K562 (cell line): ENCODE results near the gene FRMPD3. TPM values are rescaled to one million over a fixed set of nuclear protein-coding genes. Genes with fewer than 3 reads are reported as not detected.

Experiments used
- ATAC-seq: fragments of 200-7000 bp; cut with Tn5 transposase; 3 replicates; pipeline ENCODE4 v1.9.1; 2020; ENCODE audit warnings: moderate library complexity
- BruUV-seq: library from RNA; stranded (reverse); fragments of 400-500 nt; replicated peaks from 2 replicates; lab custom pipeline; 2021; lab: Mats Ljungman, UMichigan
- CTCF ChIA-PET: fragments of 300-600 bp; formaldehyde crosslinking; extraction: SDS; loops from one replicate; lab custom pipeline; 2021; ENCODE audit warnings: low intra/inter-chr PET ratio; lab: Yijun Ruan, JAX
- POLR2A ChIA-PET: fragments of 300-600, 350-650 bp; sonication (Branson Sonifier 250); formaldehyde crosslinking; extraction: SDS; loops from one replicate; lab custom pipeline; 2021; ENCODE audit warnings: antibody characterized with exemption, inconsistent platforms; lab: Yijun Ruan, JAX
- DNase-seq, 4 experiments: peaks; one replicate each; pipeline versions ENCODE4 v3.0.0 to v3.0.0-alpha.2; 2011 to 2018; ENCODE audit warnings: low spot score in 3 of 4, mixed read lengths in 3 of 4; ENCODE audit errors: extremely low read depth in 1 of 4
- FAIRE-seq: peaks from 2 replicates; lab custom pipeline; 2011; peaks lifted over from hg19 to GRCh38; lab: Jason Lieb, UNC
- H2AFZ ChIP-seq: 2 replicates; pipeline ENCODE4 v1.6.0; 2011; ENCODE audit warnings: low read depth, low read length, control low read depth, inconsistent platforms
- H3K27ac ChIP-seq: fragments of 200-600 bp; 3 replicates; pipeline ENCODE4 v1.8.0; 2011; ENCODE audit warnings: low read depth, mild to moderate bottlenecking, control low read depth, inconsistent platforms, low read length, moderate library complexity, mixed read lengths; ENCODE audit errors: extremely low read depth
- H3K27me3 ChIP-seq, 2 experiments: fragments of 300-600 bp in 1 of 2; 2 replicates in 1 of 2; 3 replicates in 1 of 2; pipeline versions ENCODE4 v1.6.0 to v1.8.0; 2011; ENCODE audit warnings: inconsistent platforms in 2 of 2, low read length in 2 of 2, mild to moderate bottlenecking in 1 of 2, mixed read lengths in 1 of 2, moderate library complexity in 1 of 2; ENCODE audit not compliant: control insufficient read depth in 2 of 2, insufficient read depth in 2 of 2
- H3K36me3 ChIP-seq: fragments of 300-600 bp; 3 replicates; pipeline ENCODE4 v1.8.0; 2011; ENCODE audit warnings: mild to moderate bottlenecking, low read length, inconsistent platforms; ENCODE audit not compliant: control insufficient read depth, insufficient read depth
- H3K4me1 ChIP-seq, 2 experiments: fragments of 200-600 bp in 1 of 2; replicated peaks in 1 of 2; 2 replicates in 1 of 2; 3 replicates in 1 of 2; pipeline versions ENCODE4 v1.5.1 to v1.8.0; 2011; ENCODE audit warnings: inconsistent platforms in 2 of 2, low read length in 2 of 2, mild to moderate bottlenecking in 1 of 2, mixed read lengths in 1 of 2, moderate library complexity in 1 of 2; ENCODE audit not compliant: control insufficient read depth in 2 of 2, insufficient read depth in 2 of 2
- H3K4me2 ChIP-seq: 2 replicates; pipeline ENCODE4 v1.6.1; 2011; ENCODE audit warnings: low read length, control low read depth, inconsistent platforms, mixed read lengths; ENCODE audit not compliant: insufficient read depth
- H3K4me3 ChIP-seq: fragments of 200-600 bp; sonication (generic), shearing (Covaris generic); 2 replicates; pipeline ENCODE4 v1.5.1; 2016; ENCODE audit warnings: control low read depth, inconsistent platforms
- H3K79me2 ChIP-seq: fragments of 200-600 bp; 3 replicates; pipeline ENCODE4 v1.8.0; 2011; ENCODE audit warnings: low read length, inconsistent platforms; ENCODE audit not compliant: control insufficient read depth, insufficient read depth
- H3K9ac ChIP-seq, 2 experiments: 2 replicates each; pipeline versions ENCODE4 v1.6.0 to v1.6.1; 2011; ENCODE audit warnings: low read depth in 2 of 2, low read length in 2 of 2, control low read depth in 1 of 2, inconsistent platforms in 1 of 2, mild to moderate bottlenecking in 1 of 2, mixed read lengths in 1 of 2; ENCODE audit not compliant: insufficient read depth in 1 of 2
- H3K9me1 ChIP-seq: one replicate; pipeline ENCODE4 v1.6.0; 2011; ENCODE audit warnings: inconsistent platforms, mild to moderate bottlenecking, low read length, moderate library complexity; ENCODE audit not compliant: control insufficient read depth, insufficient read depth
- H3K9me3 ChIP-seq: replicated peaks from 2 replicates; pipeline ENCODE4 v1.5.1; 2011; ENCODE audit warnings: low read depth, low read length, inconsistent platforms; ENCODE audit not compliant: control insufficient read depth, insufficient read depth
- H4K20me1 ChIP-seq: replicated peaks from 2 replicates; pipeline ENCODE4 v1.6.1; 2011; ENCODE audit warnings: low read length, inconsistent platforms, mixed read lengths; ENCODE audit not compliant: control insufficient read depth, insufficient read depth
- ARID2 ChIP-seq: fragments of 450-650 bp; IDR thresholded peaks from 2 replicates; pipeline ENCODE4 v1.6.1; 2017; ENCODE audit warnings: antibody characterized with exemption, mild to moderate bottlenecking
- GATAD2B ChIP-seq: fragments of 450-650 bp; IDR thresholded peaks from 2 replicates; pipeline ENCODE4 v1.6.1; 2017; ENCODE audit warnings: mild to moderate bottlenecking, borderline replicate concordance
- HBP1 ChIP-seq: fragments of 450-650 bp; formaldehyde crosslinking; IDR thresholded peaks from 2 replicates; pipeline ENCODE4 v1.4.0; 2022; ENCODE audit warnings: missing genetic modification characterization
- NCOA1 ChIP-seq: fragments of 450-650 bp; IDR thresholded peaks from 2 replicates; pipeline ENCODE4 v1.6.1; 2016; ENCODE audit warnings: low read depth
- OTX1 ChIP-seq: fragments of 450-650 bp; formaldehyde crosslinking; IDR thresholded peaks from 2 replicates; pipeline ENCODE4 v1.4.0; 2022; ENCODE audit warnings: mild to moderate bottlenecking
- ZNF212 ChIP-seq: fragments of 450-650 bp; formaldehyde crosslinking; IDR thresholded peaks from 2 replicates; pipeline ENCODE4 v1.4.0; 2020; ENCODE audit warnings: mild to moderate bottlenecking
- WGBS: fragments of 100-300 bp; shearing (Covaris generic); methylation state at CpG from one replicate; pipeline ENCODE4 v1.1.6; 2016; ENCODE audit warnings: low coverage, mixed read lengths; ENCODE audit not compliant: insufficient coverage; ENCODE audit errors: missing lambda C conversion rate; 5-methylcytosine and 5-hydroxymethylcytosine counted together
- in situ Hi-C: fragments of 300-500 bp; cut with MboI; formaldehyde crosslinking; loops from 4 replicates; pipeline ENCODE4 v1.15.0; 2018; ENCODE audit warnings: inconsistent platforms, mixed read lengths
- intact Hi-C: fragments of 100-400 bp; cut with micrococcal nuclease; formaldehyde crosslinking; loops from 2 replicates; pipeline ENCODE4 v1.14.2; 2022
- polyA plus RNA-seq, 8 experiments: library from polyadenylated mRNA; depleted of rRNA in 4 of 8; stranded (reverse) in 5 of 8; unstranded in 3 of 8; fragments of >200 nt; fragmentation: Nextera tagmentation in 2 of 8; fragmentation: Illumina TruSeq in 1 of 8; extraction: Ambion mirVana in 2 of 8; extraction: Trizol in 1 of 8; gene quantifications; 2 replicates each; pipeline versions ENCODE4 v1.2.1 to v1.2.3, GENCODE V29; 2011 to 2014; ENCODE audit warnings: inconsistent platforms in 1 of 8, missing spikeins in 1 of 8
- total RNA-seq, 7 experiments: library from RNA; depleted of rRNA in 6 of 7; stranded (reverse); fragments of >200 nt in 6 of 7; fragmentation: Illumina TruSeq in 2 of 7; extraction: Trizol in 2 of 7; gene quantifications; 2 replicates each; pipeline versions ENCODE4 v1.2.1 to v1.2.3, GENCODE V29; 2011 to 2021; ENCODE audit warnings: low replicate concordance in 1 of 7
- TF ChIP-seq, protein P1 (sequence below): sonication (generic); formaldehyde crosslinking; IDR thresholded peaks from 2 replicates; pipeline ENCODE4 v1.8.1; 2023; ENCODE audit warnings: mild to moderate bottlenecking, missing genetic modification reagents

Gene FRMPD3
- total and polyA plus RNA-seq, 9 of the 15 experiments (the other 6 are each of a cell fraction or from before 2014, with no cell fraction given), result not detected

DNA sequence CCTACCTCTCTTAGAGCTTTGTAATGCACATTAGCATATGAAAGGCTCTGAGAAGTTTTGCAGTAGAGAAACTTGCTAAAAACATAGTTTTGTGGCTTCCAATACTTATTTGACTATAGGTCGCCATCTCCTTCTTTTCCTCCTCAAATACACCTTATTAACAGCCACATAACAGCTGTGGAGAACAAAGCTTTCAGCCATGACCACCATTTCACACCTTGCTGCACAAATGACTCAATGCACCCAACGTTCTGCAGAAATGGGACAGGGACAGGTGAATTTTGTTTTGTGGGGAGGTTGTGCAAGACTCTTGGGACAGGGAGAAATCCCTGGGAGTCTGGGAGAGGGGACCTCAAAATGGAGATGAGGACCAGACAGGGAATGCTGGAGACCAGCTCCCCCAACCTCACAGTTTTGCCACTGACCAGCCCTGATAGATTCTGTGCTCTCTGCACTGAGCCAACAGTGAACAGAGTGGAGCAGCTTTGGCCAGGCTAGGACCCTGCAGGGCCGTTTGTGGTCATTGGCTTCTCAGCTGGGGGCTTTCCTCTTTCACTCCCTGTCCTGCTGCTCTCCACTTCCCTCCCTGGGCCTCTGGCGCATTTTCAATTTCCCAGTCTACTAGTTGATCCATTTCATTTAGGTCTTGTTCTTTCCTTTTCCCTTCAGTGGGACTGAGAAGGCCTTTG is 16.6 kb downstream of the FRMPD3 start:
- Histone ChIP-seq H3K9me3 (no peaks in the 10 kb centered on the region), H3K4me1 (no peaks in the 10 kb centered on the region), H3K9me1 (no peaks in the 10 kb centered on the region), H3K4me2 (no peak overlapping the region)
- intact Hi-C loops, result no loop called here
- no peak for ATAC-seq
- POLR2A ChIA-PET, result no interaction called here
- CTCF ChIA-PET, result no interaction called here
- no peak for TF ChIP-seq ZNF212 (CRISPR knock-in tag)
- TF ChIP-seq NCOA1, result no peak
- TF ChIP-seq HBP1 (CRISPR knock-in tag), result no peak
- no peak for TF ChIP-seq GATAD2B
- no peak for TF ChIP-seq ARID2
- TF ChIP-seq OTX1 (CRISPR knock-in tag), result no peak
- TF ChIP-seq, protein P1, sequence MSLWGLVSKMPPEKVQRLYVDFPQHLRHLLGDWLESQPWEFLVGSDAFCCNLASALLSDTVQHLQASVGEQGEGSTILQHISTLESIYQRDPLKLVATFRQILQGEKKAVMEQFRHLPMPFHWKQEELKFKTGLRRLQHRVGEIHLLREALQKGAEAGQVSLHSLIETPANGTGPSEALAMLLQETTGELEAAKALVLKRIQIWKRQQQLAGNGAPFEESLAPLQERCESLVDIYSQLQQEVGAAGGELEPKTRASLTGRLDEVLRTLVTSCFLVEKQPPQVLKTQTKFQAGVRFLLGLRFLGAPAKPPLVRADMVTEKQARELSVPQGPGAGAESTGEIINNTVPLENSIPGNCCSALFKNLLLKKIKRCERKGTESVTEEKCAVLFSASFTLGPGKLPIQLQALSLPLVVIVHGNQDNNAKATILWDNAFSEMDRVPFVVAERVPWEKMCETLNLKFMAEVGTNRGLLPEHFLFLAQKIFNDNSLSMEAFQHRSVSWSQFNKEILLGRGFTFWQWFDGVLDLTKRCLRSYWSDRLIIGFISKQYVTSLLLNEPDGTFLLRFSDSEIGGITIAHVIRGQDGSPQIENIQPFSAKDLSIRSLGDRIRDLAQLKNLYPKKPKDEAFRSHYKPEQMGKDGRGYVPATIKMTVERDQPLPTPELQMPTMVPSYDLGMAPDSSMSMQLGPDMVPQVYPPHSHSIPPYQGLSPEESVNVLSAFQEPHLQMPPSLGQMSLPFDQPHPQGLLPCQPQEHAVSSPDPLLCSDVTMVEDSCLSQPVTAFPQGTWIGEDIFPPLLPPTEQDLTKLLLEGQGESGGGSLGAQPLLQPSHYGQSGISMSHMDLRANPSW (CRISPR knock-in tag), result no peak
- TF ChIP-seq, all 486 proteins: peak for 0
- in situ Hi-C loops, result no loop called here
- BruUV-seq, result no TSS peak
- DNase-seq (no peak), FAIRE-seq (no peak)
- H3K27ac ChIP-seq, result no peak overlapping the region
- H3K4me3 ChIP-seq, result no peak overlapping the region
- H2AFZ ChIP-seq, result no peak overlapping the region
- H3K27me3 ChIP-seq, result no peaks in the 10 kb centered on the region
- WGBS, result 0% methylated on average over 3 of the region's 4 CpGs
- no peaks in the 10 kb centered on the region for H3K79me2 ChIP-seq
- H3K36me3 ChIP-seq, result no peaks in the 10 kb centered on the region
- no peaks in the 10 kb centered on the region for H4K20me1 ChIP-seq
- no peak overlapping the region for H3K9ac ChIP-seq
